ENCODE results near the gene NECTIN1. TPM values are rescaled to one million over a fixed set of nuclear protein-coding genes. Genes with fewer than 3 reads are reported as not detected.

Gene NECTIN1
- total RNA-seq, 1 donor from 2014 or later: 58.2 TPM

DNA sequence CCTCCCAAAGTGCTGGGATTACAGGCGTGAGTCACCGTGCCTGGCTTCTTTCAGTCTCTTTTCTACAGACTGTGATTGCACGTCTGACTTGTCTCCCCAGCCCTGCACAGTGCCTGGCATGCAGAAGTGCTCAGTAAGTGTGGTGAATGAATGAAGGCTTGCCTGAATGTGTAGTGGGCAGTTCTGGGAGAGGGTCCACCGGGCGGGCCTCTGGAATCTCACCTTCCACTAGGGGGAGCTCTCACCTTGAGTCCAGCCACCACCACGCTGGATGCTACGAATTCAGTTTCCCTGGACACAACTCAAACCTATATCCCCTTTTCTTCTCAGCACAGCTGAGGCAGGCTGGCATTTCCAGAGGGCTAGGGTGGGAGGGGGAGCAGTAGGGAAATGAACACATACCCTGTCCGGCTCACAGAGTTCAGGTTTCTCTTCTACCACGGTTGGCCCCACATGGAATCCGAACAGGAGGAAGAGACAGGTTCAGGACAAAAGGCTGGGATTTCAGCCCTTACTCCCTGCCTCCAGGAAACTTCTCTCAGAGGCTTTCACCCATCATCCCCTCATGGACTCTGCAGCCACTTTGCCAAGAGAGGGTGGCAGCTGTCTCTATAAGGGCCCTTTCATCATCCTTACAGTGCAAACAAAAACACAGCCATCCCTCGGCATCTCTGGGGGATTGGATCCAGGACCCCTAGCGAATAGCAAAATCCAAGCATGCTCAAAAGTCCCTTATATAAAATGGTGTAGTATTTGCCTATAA is 86.8 kb downstream of the NECTIN1 start:
- DNase-seq (ENCODE audit: extremely low spot score in 2 of 2): no peak
- H3K9me3 ChIP-seq: no peaks in the 10 kb centered on the region
- H3K36me3 ChIP-seq: no peaks in the 10 kb centered on the region
- H3K27ac ChIP-seq: no peak overlapping the region
- intact Hi-C loops (cut with DNase I): no loop called here
- H3K4me3 ChIP-seq: no peak overlapping the region
- no peaks in the 10 kb centered on the region for H3K27me3 ChIP-seq
- H3K4me1 ChIP-seq: no peaks in the 10 kb centered on the region
- TF ChIP-seq POLR2A (IDR thresholded peaks at IDR 0.05) (no peak), POLR2AphosphoS5 (IDR thresholded peaks at IDR 0.05; ENCODE audit: insufficient read depth in 1 of 2, low read depth in 1 of 2) (no peak), CTCF (IDR thresholded peaks at IDR 0.05) (peak in 1 of 3 experiments; percentile 34)

- Histone ChIP-seq H3K27me3 (no peaks in the 10 kb centered on the region), H3K4me3 (no peak overlapping the region), H3K36me3 (no peaks in the 10 kb centered on the region), H3K27ac (no peak overlapping the region), H3K9me3 (no peaks in the 10 kb centered on the region), H3K4me1 (no peaks in the 10 kb centered on the region)
- DNase-seq (ENCODE audit: extremely low spot score in 2 of 2): no peak
- intact Hi-C loops (cut with DNase I): no loop called here
- no peak for TF ChIP-seq POLR2AphosphoS5 (IDR thresholded peaks at IDR 0.05; ENCODE audit: insufficient read depth in 1 of 2, low read depth in 1 of 2)
- no peak for TF ChIP-seq CTCF (IDR thresholded peaks at IDR 0.05)
- no peak for TF ChIP-seq POLR2A (IDR thresholded peaks at IDR 0.05)
Observed at GRCh38 chr11:119640541-119640940, 88.5 kb downstream of the NECTIN1 start.

- Histone ChIP-seq H3K4me3 (no peak overlapping the region), H3K27ac (no peak overlapping the region), H3K36me3 (no peaks in the 10 kb centered on the region), H3K9me3 (no peaks in the 10 kb centered on the region), H3K27me3 (no peaks in the 10 kb centered on the region), H3K4me1 (no peaks in the 10 kb centered on the region)
- TF ChIP-seq CTCF (IDR thresholded peaks at IDR 0.05) (no peak), POLR2A (IDR thresholded peaks at IDR 0.05) (no peak), POLR2AphosphoS5 (IDR thresholded peaks at IDR 0.05; ENCODE audit: insufficient read depth in 1 of 2, low read depth in 1 of 2) (no peak)
- intact Hi-C loops (cut with DNase I): no loop called here
- no peak for DNase-seq (ENCODE audit: extremely low spot score in 2 of 2)
Observed at GRCh38 chr11:119639642-119640205, 89.3 kb downstream of the NECTIN1 start.

DNA sequence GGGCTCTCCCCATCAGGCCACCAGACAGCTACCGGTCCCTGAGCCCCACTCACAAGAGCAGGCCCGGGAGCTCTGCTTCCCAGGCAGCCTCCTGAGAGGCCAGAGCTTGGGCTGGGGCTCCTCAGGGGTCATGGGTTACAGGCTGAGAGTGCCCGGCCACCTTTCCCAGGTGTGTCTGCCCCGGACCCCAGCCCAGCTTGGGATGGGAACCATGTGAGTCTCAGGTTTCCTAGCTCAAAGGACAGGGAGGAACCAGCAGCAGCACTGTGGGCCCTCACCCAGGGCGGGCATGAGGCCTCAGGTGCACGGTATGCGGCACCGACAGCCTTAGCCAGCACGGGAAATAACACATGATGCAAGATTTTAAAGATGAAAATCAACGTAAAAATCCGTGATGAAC is 90.1 kb downstream of the NECTIN1 start:
- Histone ChIP-seq H3K9me3 (no peaks in the 10 kb centered on the region), H3K27me3 (no peaks in the 10 kb centered on the region), H3K36me3 (no peaks in the 10 kb centered on the region), H3K27ac (no peak overlapping the region), H3K4me1 (no peaks in the 10 kb centered on the region), H3K4me3 (no peak overlapping the region)
- DNase-seq (ENCODE audit: extremely low spot score in 2 of 2): no peak
- TF ChIP-seq POLR2A (IDR thresholded peaks at IDR 0.05) (no peak), CTCF (IDR thresholded peaks at IDR 0.05) (no peak), POLR2AphosphoS5 (IDR thresholded peaks at IDR 0.05; ENCODE audit: insufficient read depth in 1 of 2, low read depth in 1 of 2) (no peak)
- intact Hi-C loops (cut with DNase I): no loop called here

GRCh38 chr11:119637481-119637880 is 91.5 kb downstream of the NECTIN1 start:
- H3K4me1 ChIP-seq: no peaks in the 10 kb centered on the region
- no peak overlapping the region for H3K27ac ChIP-seq
- no peaks in the 10 kb centered on the region for H3K9me3 ChIP-seq
- no peaks in the 10 kb centered on the region for H3K27me3 ChIP-seq
- no peak overlapping the region for H3K4me3 ChIP-seq
- no peak for DNase-seq (ENCODE audit: extremely low spot score in 2 of 2)
- TF ChIP-seq POLR2AphosphoS5 (IDR thresholded peaks at IDR 0.05; ENCODE audit: insufficient read depth in 1 of 2, low read depth in 1 of 2) (no peak), POLR2A (IDR thresholded peaks at IDR 0.05) (no peak), CTCF (IDR thresholded peaks at IDR 0.05) (no peak)
- no peaks in the 10 kb centered on the region for H3K36me3 ChIP-seq
- intact Hi-C loops (cut with DNase I): no loop called here
